Middle frontal gyrus (tissue), 1 donor: ENCODE data around the gene COL16A1.

Source experiments
- DNase-seq: peaks from one replicate; pipeline ENCODE4 v3.0.0-alpha.2; 2015; ENCODE audit warnings: low spot score; ENCODE audit errors: extremely low spot score

COL16A1 gene

DNA sequence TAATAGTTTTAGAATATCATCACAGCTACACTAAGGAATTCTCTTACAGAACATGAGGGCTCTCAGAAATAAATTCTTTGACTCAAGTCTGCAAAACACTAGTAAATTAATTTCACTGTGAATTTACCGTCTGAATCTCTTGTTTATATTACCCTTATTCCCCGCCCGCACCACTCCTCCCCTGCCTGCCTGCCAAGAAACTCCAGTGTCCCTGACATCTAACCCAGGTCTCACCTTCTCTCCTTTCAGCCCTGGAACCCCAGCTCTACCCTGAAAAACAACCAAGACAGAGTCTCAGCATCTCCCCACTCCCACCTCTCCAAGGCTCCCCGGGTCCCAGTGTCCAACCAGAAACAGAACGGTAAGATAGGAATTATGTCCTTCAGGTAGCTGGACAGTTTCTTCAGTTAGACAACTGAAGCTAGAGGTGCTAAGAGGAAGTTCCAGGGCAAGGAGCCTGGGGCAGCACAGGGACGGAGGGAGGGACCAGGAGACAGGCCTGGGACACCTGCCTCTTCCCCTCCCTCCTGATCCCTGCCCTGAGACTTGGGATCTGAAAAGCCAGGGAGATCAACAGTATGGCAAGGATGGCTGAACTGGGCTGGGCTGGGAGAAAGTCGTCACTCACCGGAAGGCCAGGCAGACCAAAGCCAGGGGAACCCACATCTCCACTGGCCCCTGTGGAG, 15.4 kb downstream of the COL16A1 start:
- no peak for DNase-seq

DNA sequence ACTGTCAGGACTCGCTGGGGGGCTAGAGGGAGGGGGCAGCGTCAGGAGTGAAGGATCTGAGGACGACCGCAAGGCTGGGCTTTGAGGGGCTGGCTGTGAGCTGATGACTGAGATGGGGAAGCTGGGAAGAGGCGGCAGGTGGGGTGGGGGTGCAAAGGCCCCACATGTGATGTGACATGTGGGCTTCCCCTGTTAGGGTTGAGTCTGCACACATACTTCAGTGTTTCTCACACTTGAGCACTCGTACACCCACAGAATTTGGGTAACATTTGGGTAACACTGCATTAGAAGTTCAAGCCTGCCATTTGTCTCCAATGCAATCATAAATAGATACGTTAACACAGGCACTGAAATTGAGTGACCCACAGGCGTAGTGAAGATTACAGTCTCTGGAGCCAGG, 16.2 kb downstream of the COL16A1 start:
- DNase-seq = no peak

DNA sequence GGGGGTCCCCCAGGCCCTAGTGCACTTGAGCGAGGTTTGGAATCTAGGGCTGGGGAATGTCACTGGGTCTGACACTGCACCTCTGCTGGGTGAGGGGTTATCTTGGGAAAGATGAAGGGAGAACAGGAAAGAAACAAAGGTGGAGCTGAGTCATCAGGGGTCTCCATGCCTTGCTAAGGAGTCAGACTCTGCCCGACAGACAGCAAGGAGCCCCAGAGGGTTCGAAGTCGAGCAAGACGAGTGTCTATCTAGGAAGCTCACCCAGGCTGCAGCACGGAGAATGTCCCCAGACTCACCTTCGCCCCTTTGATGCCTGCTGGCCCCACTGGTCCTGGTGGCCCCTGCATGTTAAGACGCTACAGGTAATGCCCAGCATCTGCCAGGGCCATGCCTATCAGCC, 18.0 kb downstream of the COL16A1 start:
- no peak for DNase-seq

DNA sequence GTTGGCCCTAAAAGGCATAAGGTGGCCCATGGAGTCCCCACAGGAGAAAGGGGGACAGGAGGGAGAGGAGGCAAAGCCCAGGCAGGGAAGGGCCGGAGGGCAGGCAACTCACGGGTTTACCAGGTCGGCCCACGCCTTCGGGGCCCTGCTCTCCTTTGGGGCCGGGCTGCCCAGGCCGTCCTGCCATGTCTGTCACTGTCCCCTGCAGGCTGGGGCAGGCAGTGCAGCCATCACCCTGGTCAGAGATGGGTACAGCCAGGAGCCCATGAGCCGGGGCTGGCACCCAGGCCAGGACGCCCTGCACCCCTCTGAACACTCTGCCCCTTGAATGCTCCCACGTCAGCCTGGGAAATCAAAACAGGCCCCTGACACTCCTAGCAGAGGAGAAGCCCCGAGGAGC, 19.8 kb downstream of the COL16A1 start:
- no peak for DNase-seq

DNA sequence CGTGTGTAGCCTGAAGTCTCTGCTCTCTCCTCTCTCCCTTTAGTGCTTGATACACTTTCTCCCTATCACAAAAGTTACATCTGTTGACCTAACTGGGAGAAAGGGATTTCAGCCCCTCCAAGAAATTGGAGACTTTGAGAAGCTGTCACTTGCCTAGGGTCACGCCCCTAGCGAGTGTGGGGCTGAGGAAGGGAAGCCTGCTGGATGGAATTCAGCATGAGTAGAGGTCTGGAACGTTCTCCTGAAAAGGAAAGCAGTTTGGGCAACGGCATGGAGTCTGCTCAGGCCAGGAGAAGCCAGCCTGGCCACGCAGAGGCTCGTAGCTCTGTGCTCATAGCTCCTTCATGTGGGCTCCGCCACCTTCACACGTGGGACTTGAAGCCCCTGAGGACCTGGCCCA, 22.4 kb downstream of the COL16A1 start:
- no peak for DNase-seq

DNA sequence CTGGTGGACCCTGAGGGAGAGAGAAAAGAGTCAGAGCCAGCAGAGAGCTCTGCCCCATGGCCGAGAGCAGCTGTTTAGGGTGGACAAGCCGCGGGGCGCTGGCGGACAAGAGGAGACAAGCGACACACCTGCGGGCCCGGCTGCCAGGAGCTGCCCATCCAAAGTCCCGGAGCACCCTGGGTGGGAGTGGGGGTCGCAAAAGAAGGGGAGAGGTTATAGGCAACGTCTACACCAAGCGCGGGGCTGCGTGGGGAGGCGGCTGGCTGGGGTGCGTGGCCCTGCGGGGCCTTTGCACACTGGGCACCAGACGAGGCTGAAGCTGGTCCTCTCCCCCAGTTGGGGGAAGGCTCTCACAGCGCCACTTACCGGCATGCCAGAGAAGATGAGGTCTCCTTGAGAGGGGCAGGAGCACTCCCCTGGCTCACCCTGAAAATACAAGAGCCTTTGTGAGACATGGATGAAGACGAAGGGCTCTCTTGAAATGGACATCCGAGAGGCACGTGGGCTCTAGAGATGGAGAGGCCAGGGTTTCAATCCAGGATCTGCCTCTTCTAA, 24.1 kb downstream of the COL16A1 start:
- no peak for DNase-seq

DNA sequence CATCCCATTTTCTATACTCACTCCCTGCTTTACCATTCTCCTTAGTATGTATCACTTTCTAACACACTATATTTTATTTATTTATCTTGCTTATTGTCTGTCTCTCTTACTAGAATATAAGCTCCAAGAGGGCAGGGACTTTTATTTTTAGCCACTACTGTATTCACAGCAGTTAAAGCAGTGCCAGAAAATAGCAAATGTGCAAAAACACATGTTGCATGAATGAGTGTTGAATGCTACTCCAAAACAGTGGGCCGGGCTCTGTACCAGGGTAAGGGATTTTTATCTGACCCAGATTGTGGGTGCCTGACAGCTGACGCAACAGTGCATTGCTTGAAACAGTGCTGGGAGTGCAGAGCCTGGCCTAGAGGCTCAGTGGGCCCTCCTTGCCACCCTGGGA, 24.7 kb downstream of the COL16A1 start:
- no peak for DNase-seq

DNA sequence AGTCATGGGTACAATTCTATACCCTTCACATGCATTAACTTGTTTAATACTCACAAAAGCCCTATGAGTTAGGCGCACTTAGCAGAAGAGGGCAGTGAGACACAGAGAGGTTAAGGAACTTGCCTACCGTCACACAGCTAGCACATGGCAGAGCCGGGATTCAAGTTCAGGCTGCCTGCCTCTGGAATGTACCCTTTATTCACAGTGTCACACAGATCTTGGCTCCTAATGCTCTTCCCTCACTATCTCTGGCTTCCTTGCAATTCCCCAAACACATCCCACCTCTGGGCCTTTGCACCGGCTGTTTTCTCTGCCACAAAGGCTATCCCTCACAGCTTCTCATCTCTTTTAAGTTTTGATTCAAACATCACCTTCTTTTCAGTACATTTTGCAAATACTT, 25.1 kb downstream of the COL16A1 start:
- DNase-seq = no peak

DNA sequence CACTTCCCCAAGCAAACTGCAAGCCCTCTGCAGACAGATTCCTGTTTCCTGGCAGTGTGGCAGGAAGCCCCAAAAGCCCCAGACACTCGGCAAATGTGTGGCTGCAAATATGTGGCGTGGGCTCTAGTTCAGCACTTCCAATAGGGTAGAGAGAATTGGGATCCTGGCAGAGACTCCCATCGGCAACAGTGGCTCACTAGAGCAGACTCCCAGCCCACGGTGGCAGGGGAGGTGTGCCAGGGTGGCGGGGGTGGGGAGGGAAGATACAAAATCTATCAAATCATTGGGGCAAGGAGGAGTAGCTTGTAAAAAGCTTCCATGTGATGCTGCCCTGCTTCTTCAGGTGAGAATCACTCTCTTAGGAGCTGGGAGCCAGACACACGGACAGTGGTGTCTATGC, 25.9 kb downstream of the COL16A1 start:
- DNase-seq = no peak

DNA sequence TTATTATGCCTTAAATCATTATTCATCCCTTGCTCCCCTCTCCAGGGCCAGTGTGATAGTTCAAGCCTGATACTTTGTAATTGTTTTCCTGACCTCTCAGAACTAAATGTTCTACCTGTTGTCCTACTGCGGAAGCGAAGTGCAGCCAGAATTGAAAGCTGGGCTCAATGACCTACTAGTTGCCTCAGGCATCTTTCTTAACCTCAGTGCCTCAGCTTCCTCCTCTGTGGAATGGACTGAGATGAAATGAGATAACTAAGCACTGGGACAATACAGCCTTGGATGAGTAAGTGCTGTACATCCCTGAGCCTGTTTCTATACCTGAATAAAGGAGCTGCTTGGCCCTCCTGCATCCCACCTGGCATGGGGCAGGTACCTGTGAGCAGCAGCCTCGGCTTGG, 26.4 kb downstream of the COL16A1 start:
- no peak for DNase-seq

DNA sequence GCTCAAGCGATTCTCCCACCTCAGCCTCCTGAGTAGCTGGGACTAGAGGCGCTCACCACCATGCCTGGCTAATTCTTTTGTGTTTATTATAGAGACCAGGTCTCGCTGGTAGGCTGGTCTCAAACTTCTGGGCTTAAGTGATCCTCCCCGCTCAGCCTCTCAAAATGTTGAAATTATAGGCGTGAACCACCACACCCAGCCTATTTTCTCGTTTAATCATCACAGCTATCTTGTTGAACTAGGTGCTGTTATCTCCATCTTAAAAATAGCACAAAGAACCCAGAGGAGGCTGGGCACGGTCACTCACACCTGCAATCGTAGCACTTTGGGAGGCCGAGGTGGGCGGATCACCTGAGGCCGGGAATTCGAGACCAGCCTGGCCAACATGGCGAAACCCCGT, 28.1 kb downstream of the COL16A1 start:
- no peak for DNase-seq

DNA sequence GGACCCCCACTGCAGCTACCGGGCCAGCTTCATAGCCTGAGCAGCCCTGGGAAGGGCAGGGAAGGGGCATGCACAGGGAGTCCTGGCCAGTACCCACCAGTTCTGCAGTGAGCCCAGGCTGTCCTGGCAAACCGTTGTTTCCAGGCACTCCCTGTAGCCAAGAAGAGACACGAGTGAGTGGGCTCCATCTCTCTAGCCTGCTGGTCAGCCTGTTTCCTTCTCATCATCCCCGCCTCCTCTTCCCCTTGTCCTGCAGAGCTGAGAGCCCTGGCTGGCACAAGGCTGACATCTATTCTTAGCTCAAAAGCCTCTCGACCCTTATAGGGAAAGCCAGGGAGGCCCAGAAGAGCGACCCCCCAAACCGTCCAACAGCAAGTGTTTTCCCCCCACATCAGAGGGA, 28.7 kb downstream of the COL16A1 start:
- no peak for DNase-seq

DNA sequence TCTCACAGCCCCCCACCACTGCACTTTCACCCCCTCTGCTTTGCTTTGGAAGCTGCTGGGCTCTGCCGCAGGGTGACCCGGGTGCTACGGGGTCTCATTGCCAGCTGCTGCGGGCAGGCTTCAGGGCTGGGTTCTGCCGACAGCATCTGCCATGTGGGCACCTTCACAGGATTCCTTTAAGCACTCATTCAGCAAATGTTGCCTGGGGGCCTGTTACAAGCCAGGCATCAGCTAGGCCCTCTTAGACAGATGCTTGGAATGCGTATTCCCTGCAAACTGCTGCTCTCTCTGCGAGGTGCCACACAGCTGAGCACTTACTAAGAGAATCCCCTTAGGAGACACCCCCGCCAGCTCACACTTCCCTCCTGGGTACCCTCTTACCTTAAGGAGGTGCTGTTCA, 29.2 kb downstream of the COL16A1 start:
- DNase-seq = no peak

DNA sequence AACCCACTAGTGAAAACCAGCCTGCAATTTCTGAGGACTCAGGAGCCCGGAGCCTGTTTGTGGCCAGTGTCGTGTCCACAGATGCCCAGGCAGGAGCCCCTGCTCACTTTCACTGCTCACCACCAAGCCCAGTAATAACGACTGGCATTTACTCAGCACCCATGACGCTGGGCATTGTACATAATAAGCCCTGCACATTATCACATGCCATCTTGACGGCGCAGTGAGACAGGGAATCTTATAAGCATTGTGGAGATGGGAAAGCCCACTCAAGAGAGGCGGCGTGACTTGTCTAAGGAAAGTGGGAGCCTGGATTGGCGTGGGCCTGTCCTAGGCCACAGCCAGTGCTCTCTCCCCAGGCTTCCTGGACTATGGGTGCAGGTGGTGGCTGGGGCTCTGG, 30.4 kb downstream of the COL16A1 start:
- no peak for DNase-seq

DNA sequence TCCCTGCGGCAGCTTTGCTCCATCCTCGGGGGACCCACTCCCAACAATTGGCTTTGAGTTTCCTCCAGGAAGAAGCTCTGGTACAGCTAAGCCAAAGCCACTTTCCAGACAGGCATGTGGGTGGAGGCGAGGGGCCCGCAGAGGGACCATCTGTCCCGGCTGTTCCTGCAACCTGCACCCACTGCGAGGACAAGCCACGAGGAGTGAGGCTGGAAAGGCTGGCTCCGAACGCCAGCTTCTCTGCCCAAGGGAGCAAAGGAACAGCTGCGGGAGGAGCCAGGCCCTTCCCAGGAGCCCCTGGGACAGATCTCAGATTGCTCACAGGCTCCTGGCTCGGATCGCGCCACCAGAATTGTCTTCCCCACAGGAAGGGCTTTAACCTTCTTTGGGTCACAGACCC, 30.8 kb downstream of the COL16A1 start:
- peak; percentile 21 for DNase-seq

DNA sequence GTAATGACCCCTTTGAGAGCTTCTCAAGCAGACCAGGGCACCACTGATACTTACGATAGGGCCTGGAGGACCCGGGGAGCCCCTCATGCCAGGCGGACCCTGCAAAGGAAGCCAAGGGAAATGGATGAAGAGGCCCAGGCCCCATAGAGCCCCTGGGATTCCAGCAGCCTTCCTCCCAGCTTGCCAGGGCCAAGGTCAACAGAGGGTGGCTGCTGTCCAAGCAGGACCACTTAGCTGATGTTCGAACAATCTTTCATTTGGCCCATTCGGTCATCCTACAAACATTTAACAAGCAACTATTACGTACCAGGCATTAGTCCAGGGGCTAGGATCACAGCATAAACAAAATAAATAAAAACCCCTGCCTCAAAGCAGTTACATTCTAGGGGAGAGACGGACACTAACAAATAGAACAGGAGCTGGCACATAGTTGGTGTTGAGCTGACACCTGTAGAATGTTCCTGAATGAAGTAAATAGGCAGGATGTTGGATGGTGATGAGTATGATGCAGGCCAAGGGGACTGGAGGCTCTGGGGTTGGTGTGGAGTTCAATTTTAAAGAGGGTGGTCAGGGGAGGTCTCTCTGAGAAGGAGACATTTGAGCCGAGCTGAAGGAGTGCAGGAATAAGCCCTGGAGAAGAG, 32.1 kb downstream of the COL16A1 start:
- DNase-seq = no peak

DNA sequence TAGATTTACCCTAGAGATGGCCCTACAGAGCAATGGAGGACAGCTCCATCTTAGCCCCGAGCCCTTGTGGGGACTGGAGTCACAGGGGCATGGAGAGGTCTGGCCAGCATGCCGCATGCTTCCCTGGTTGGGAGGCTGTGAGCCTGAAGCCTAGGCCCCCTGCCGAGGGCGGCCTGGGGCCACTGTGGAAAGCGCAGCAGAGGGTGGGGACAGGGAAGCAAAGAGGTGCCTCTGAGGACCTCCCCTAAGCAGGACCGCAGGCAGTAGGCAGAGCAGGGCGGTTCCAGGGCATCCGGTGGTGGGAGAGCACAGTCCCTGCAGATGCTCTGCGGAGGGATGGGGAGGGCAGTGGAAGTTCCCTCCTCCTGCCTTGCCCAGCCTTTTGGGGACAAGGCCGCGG, 32.7 kb downstream of the COL16A1 start:
- no peak for DNase-seq

DNA sequence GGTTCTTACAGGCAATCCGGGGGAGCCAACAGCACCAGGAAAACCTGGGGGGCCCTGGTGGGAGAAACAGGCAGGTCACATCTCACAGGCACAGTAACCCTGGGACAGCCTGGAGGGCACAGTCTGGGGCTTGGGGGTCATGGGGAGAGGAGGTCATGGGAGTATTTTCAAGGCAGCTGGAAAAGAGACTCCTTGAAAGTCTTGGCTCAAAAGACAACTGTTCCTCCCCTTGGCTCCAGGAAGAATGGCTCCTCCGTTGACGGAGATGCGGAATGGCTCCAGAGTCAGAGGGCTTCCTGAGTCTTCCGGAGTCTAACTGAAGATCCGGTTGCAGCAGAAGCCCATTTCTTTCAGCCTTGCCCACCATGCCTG, 33.2 kb downstream of the COL16A1 start:
- DNase-seq = no peak

DNA sequence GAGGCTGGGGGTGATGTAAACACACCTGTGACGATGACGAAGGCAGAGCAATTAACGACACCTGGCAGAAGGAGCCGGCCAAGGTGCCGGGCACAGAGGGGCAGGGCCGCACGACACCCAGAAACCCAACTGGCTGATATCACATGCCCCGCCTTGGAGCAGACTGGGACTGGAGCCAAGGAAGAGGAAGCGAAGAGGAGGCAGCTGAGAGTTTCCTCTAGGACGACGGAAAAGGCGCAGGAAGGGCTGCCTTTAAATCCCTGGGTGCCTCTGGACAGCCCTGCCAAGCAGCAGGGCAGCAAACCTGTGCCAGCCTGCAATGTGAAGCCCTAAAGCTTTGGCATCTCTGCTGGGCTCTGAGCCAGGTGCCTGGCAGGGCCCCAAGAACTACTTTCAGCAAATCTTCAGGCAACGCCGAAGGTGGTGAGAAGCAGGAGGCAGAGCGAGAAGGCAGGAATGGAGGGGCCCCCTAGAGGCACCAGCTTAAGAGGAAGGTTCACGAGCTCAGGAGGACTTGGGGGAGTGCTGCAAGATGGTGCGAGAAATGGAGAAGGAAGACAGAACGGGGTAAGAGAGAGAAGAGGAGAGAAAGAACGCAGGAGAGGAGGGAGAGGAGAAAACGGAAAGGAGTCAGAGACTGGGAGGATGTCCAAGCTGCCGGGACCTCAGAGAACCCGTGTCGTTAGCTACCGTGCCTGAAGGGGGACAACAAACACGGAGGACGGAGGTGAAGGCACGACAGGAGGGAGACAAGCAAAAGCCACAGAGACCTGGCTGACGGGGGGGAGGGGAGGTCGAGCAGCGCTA, 33.8 kb downstream of the COL16A1 start:
- peak; percentile 79 for DNase-seq

DNA sequence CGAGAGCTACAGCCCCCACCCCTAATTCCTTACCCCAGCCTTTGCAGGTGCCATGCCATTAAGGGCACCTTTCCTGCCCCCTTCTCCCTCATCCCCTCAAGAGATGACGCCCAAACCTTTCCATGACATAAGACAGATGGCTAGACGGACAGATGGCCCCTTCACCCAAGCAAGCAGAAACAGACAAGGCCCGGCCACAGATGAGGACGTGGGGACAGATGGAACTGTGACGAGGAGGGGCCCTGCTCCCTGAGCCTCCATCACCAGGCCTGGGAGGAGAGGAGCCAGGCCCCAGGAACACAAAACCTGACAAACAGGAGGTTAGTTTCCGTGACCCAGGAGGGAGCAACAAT, 34.4 kb downstream of the COL16A1 start:
- DNase-seq = no peak

DNA sequence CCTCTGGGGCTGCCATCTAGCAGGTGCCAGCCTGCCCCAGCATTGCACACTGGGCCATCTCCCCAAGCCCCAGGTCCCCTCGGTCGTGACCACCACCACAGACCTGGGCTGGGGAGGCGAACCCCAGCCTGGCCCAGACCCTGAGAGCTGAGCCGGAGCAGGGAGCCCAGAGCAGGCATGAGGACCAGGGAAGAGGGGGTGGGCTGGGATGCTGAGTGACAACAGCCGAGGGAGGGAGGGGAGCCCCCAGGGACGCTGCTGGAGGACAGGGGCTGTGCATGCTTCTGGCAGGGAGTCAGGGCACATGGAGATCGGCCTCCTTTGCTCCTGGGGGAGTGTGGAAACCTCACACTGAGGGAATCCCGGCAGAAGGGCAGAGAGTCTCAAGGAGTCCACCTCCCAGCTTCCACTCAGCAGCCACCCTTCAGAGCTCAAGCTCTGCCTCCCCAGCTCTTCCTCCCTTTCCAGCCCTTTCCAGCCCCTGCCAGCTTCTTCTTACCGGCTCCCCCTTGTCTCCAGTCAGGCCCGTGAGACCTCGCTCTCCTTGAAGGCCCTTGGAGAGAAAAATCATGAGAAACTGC, 35.4 kb downstream of the COL16A1 start:
- DNase-seq = no peak
